Activated CD4-positive, CD25-positive, alpha-beta regulatory T cell (primary cell): Measurements from ENCODE around the gene NFKBIL1.

Source experiments
- DNase-seq, 4 experiments: peaks; one replicate each; lab custom pipeline; 2025; lab: John Stamatoyannopoulos, UW

Gene NFKBIL1

GRCh38 chr6:31559958-31560696 is 12.7 kb downstream of the NFKBIL1 start:
- DNase-seq = peak in 2 of 4 experiments; percentile 18 to 30

GRCh38 chr6:31560697-31561058 is 13.3 kb downstream of the NFKBIL1 start:
- no peak for DNase-seq

- peak in 1 of 4 experiments; percentile 17 for DNase-seq
Observed at GRCh38 chr6:31567531-31568370, 20.3 kb downstream of the NFKBIL1 start.

GRCh38 chr6:31568537-31568961 is 21.1 kb downstream of the NFKBIL1 start:
- peak in 2 of 4 experiments; percentile 29 to 36 for DNase-seq

GRCh38 chr6:31569861-31570536 is 22.6 kb downstream of the NFKBIL1 start:
- DNase-seq = no peak

- peak; percentile 37 to 52 (median 50) for DNase-seq
Observed at GRCh38 chr6:31572041-31572911, 24.9 kb downstream of the NFKBIL1 start, which contains the start of gene LTA. TSS of gene LTA (plus strand) at chr6:31572289. CDS start at chr6:31572743, 454 bp downstream.

- DNase-seq = no peak
Observed at GRCh38 chr6:31573239-31574105, 26.1 kb downstream of the NFKBIL1 start.

GRCh38 chr6:31574106-31575061 is 27.0 kb downstream of the NFKBIL1 start:
- no peak for DNase-seq

GRCh38 chr6:31575335-31575901 is 28.0 kb downstream of the NFKBIL1 start, which contains the start of gene TNF:
TSS of gene TNF (plus strand) at chr6:31575565. CDS start at chr6:31575742, 177 bp downstream.
- DNase-seq = peak in 2 of 4 experiments; percentile 68 to 72

GRCh38 chr6:31575952-31576685 is 28.7 kb downstream of the NFKBIL1 start:
- no peak for DNase-seq

- DNase-seq = peak in 1 of 4 experiments; percentile 26
Observed at GRCh38 chr6:31576897-31577578, 29.6 kb downstream of the NFKBIL1 start.

- DNase-seq = no peak
Observed at GRCh38 chr6:31577579-31577966, 30.2 kb downstream of the NFKBIL1 start.

GRCh38 chr6:31578184-31579118 is 31.0 kb downstream of the NFKBIL1 start:
- no peak for DNase-seq

GRCh38 chr6:31579119-31579505 is 31.7 kb downstream of the NFKBIL1 start:
- DNase-seq = no peak

GRCh38 chr6:31579546-31580437 is 32.4 kb downstream of the NFKBIL1 start:
- no peak for DNase-seq

- no peak for DNase-seq
Observed at GRCh38 chr6:31580438-31580740, 33.0 kb downstream of the NFKBIL1 start.
